SK-N-SH treated with all-trans-retinoic acid at 6 μM for 48 hours (cell line): Measurements from ENCODE around the gene SHISA2.

ENCODE experiments used
- BACH2 ChIP-seq: fragments of 250-450 bp; sonication (Bioruptor Pico); IDR thresholded peaks from 2 replicates; pipeline ENCODE4 v1.9.0; 2021; ENCODE audit warnings: mild to moderate bottlenecking, borderline replicate concordance
- GLIS3 ChIP-seq: fragments of 250-450 bp; sonication (Bioruptor Pico); IDR thresholded peaks from 2 replicates; pipeline ENCODE4 v1.5.0; 2020; ENCODE audit warnings: mild to moderate bottlenecking, moderate library complexity
- OSR1 ChIP-seq: fragments of 250-450 bp; sonication (Bioruptor Pico); IDR thresholded peaks from 2 replicates; pipeline ENCODE4 v1.8.0; 2022; ENCODE audit warnings: moderate library complexity, mild to moderate bottlenecking, inconsistent platforms
- RARB ChIP-seq: fragments of 250-450 bp; sonication (Bioruptor Pico); IDR thresholded peaks from 2 replicates; pipeline ENCODE4 v1.8.0; 2021; ENCODE audit warnings: mild to moderate bottlenecking, moderate library complexity
- TCF4 ChIP-seq: fragments of 250-450 bp; sonication (Bioruptor Pico); IDR thresholded peaks from 2 replicates; pipeline ENCODE4 v1.8.0; 2021; ENCODE audit warnings: mild to moderate bottlenecking, moderate library complexity, borderline replicate concordance
- TOX ChIP-seq: fragments of 250-450 bp; sonication (Bioruptor Pico); IDR thresholded peaks from 2 replicates; pipeline ENCODE4 v1.8.0; 2021; ENCODE audit warnings: mild to moderate bottlenecking, moderate library complexity, borderline replicate concordance
- ZFP30 ChIP-seq: fragments of 450-650 bp; formaldehyde crosslinking; IDR thresholded peaks from 2 replicates; pipeline ENCODE4 v1.5.0; 2022; ENCODE audit warnings: mild to moderate bottlenecking, moderate library complexity
- ZNF70 ChIP-seq: fragments of 450-650 bp; formaldehyde crosslinking; IDR thresholded peaks from 2 replicates; pipeline ENCODE4 v1.5.0; 2020; ENCODE audit warnings: mild to moderate bottlenecking, moderate library complexity
- TF ChIP-seq, protein P1 (sequence below): fragments of 250-450 bp; sonication (Bioruptor Pico); IDR thresholded peaks from 2 replicates; pipeline ENCODE4 v1.8.0; 2020; ENCODE audit warnings: mild to moderate bottlenecking, moderate library complexity, borderline replicate concordance

DNA sequence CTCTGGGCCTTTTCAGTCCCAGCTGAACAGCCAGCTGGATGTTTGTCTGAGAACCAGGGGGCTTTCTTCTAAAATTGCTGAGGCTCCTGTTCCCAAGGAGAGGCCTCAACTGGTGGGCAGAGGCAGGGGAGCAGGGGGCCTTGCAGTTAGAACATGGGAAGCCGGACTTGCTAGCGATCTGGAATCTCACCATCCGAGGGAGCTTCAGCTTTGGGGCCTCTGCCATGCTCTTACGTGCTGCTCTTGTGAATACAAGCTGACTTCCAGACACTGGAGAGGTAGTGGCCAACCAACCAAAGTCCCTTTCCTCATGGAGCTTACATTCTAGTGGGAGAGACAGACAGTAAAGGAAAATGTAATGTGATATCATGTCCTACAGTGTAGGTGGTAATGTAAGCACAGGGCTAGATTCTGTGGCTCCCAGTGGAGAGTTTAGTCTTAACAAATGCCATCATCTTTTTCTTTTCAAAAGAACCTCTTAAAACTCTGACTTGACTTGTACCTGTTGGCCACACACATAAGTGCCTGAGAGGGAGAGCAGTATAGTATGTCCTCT, 22.2 kb downstream of the SHISA2 start:
- TF ChIP-seq, protein P1, sequence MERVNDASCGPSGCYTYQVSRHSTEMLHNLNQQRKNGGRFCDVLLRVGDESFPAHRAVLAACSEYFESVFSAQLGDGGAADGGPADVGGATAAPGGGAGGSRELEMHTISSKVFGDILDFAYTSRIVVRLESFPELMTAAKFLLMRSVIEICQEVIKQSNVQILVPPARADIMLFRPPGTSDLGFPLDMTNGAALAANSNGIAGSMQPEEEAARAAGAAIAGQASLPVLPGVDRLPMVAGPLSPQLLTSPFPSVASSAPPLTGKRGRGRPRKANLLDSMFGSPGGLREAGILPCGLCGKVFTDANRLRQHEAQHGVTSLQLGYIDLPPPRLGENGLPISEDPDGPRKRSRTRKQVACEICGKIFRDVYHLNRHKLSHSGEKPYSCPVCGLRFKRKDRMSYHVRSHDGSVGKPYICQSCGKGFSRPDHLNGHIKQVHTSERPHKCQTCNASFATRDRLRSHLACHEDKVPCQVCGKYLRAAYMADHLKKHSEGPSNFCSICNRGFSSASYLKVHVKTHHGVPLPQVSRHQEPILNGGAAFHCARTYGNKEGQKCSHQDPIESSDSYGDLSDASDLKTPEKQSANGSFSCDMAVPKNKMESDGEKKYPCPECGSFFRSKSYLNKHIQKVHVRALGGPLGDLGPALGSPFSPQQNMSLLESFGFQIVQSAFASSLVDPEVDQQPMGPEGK (CRISPR knock-in tag) = no peak
- TF ChIP-seq TOX = no peak
- no peak for TF ChIP-seq ZNF70
- TF ChIP-seq OSR1 (CRISPR knock-in tag) = no peak
- TF ChIP-seq RARB (CRISPR knock-in tag) = no peak
- TF ChIP-seq BACH2 (CRISPR knock-in tag) = no peak
- no peak for TF ChIP-seq ZFP30 (CRISPR knock-in tag)
- TF ChIP-seq TCF4 (CRISPR knock-in tag) = no peak
- TF ChIP-seq GLIS3 (CRISPR knock-in tag) = no peak
